ENCODE data around the gene CREB3L2. TPM values are rescaled to one million over a fixed set of nuclear protein-coding genes. Genes with fewer than 3 reads are reported as not detected.
A peak's percentile ranks its signal among the peaks of the same experiment; 100 is the strongest.

Gene CREB3L2
- polyA plus RNA-seq, 2 of the 4 experiments (the other 2 are of a cell fraction), result 16.3 to 32.2 TPM

DNA sequence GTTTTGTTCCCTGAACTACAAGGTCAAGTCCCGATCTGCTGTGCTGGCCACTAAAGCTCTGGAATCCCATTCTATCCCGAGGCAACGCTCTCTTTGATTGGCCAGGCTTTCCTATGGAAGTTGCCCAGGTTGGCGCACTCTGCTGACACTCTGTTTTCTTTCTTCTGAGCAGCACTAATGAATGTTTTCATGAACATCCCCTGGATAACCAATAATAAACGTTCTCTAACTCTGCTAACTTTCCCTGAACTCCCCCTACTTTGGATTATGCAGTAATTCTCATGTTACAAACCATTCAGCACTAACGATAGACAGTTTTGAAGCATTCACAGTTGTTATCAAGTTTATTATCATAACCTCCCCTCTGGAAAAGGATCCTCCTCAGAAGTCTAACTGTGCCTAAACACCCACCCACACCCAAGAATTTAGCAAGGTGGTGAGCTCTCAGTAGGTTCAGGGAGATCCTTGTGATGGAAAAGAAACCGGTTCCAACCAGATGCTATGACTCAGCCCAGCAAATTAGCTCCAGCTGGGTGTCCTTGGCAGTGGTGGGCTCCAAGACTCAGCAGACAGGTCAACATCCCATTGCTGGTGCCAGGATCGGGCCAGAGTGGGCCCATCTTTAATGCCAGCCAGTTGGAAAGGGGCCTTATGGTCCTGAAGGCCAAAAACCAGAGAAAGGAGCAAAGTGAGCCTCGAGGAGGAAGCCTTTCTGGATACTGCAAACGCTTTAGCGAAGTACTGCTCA is 68.4 kb downstream of the CREB3L2 start:
- TF ChIP-seq CEBPB (IDR thresholded peaks at IDR 0.05) (no peak), POLR2A (IDR thresholded peaks at IDR 0.05; ENCODE audit: low read length) (no peak), TP53 (CRISPR knock-in tag; IDR thresholded peaks at IDR 0.05) (no peak), BCL3 (IDR thresholded peaks at IDR 0.05) (no peak), HOXB5 (CRISPR knock-in tag; IDR thresholded peaks at IDR 0.05) (no peak), ZFP36 (IDR thresholded peaks at IDR 0.05; ENCODE audit: borderline replicate concordance, partially characterized antibody) (no peak), EP300 (IDR thresholded peaks at IDR 0.05) (no peak), FOXS1 (CRISPR knock-in tag; IDR thresholded peaks at IDR 0.05) (no peak)
- ChIA-PET CTCF (interaction anchor here (0.9 to 5.3 kb wide), 4 partner anchors 14 to 69 kb away, joined by 3 to 16 read pairs (median 8); partner anchors contain the start of gene CREB3L2), POLR2A (interaction anchor here (1.3 kb wide), 1 partner anchor 69 kb away, joined by 4 read pairs; the partner anchor contains the start of gene CREB3L2)
- FAIRE-seq (no peak), ATAC-seq (peak in 1 of 2 experiments; percentile 24; a peak in 2 of 6 replicates), DNase-seq (ENCODE audit: low read depth in 1 of 2, low spot score in 1 of 2) (no peak)
- Histone ChIP-seq H3K4me2 (peak overlapping the region; percentile 68), H3K27ac (peak overlapping the region; percentile 62 to 81; a peak in 4 of 6 replicates), H3K4me1 (peaks cover 43% of the 10 kb centered on the region), H3K9me3 (no peaks in the 10 kb centered on the region), H3K4me3 (no peak overlapping the region)
- 69% methylated on average over 11 of the region's 11 CpGs for WGBS (ENCODE audit: missing lambda C conversion rate)

- H3K27ac ChIP-seq, result peak overlapping the region; percentile 62 to 81
- 55% methylated on average over 5 of the region's 5 CpGs for WGBS (ENCODE audit: missing lambda C conversion rate)
- ATAC-seq, result peak in 1 of 2 experiments; percentile 52; a peak in 2 of 6 replicates
- H3K9me3 ChIP-seq, result no peaks in the 10 kb centered on the region
- peak in 1 of 2 experiments; percentile 33 for DNase-seq (ENCODE audit: low read depth in 1 of 2, low spot score in 1 of 2)
- no peak overlapping the region for H3K4me3 ChIP-seq
- no peak for FAIRE-seq
- POLR2A ChIA-PET, result interaction anchor here (1.3 kb wide), 1 partner anchor 69 kb away, joined by 4 read pairs; the partner anchor contains the start of gene CREB3L2
- CTCF ChIA-PET, result interaction anchor here (0.9 to 5.3 kb wide), 5 partner anchors 9 to 69 kb away, joined by 3 to 16 read pairs (median 3); partner anchors contain the start of gene CREB3L2
- H3K4me1 ChIP-seq, result peaks cover 43% of the 10 kb centered on the region
- H3K4me2 ChIP-seq, result peak overlapping the region; percentile 68
- TF ChIP-seq RAD21 (conservative IDR thresholded peaks at IDR 0.05 in 1 of 2, IDR thresholded peaks at IDR 0.05 in 1 of 2) (no peak), MAZ (IDR thresholded peaks at IDR 0.05; ENCODE audit: borderline replicate concordance, low read depth, low read length) (no peak), CEBPB (IDR thresholded peaks at IDR 0.05) (peak; percentile 7 to 43; a peak in 1 of 4 replicates), POLR2A (IDR thresholded peaks at IDR 0.05; ENCODE audit: low read length) (no peak), HOXB13 (CRISPR knock-in tag; IDR thresholded peaks at IDR 0.05; ENCODE audit: low read depth) (0 out of 2 replicates have a peak, but pooled peaks have one; percentile 43), TFCP2L1 (CRISPR knock-in tag; IDR thresholded peaks at IDR 0.05) (no peak), JUNB (IDR thresholded peaks at IDR 0.05) (no peak), HDAC2 (IDR thresholded peaks at IDR 0.05) (no peak), POLR2AphosphoS2 (conservative IDR thresholded peaks at IDR 0.05; ENCODE audit: low read length) (no peak), EHMT2 (IDR thresholded peaks at IDR 0.05; ENCODE audit: low read depth) (no peak), FOXS1 (CRISPR knock-in tag; IDR thresholded peaks at IDR 0.05) (no peak)
These were observed 69.0 kb downstream of the CREB3L2 start for GRCh38 chr7:137932881-137933269.

DNA sequence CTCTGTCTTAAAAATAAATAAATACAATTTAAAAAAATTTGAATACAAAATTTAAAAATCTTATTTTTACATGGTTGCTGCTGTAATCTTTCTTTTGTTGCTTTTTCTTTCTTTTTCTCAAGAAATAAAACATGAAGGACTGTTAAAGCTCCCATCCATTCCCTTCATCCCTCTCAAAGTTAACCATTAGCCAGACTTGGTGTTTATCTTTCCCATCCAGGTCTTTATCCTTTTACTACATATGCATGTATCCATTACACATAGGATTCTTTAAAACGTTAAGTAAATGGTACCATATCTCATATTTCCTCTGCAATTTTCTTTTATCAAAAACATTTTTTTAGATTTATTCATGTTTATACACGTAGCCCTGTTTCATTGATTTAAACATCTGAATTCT is 70.1 kb downstream of the CREB3L2 start:
- ATAC-seq (peak in 1 of 2 experiments; percentile 42; a peak in 1 of 6 replicates), DNase-seq (ENCODE audit: low read depth in 1 of 2, low spot score in 1 of 2) (peak in 1 of 2 experiments; percentile 26), FAIRE-seq (no peak)
- Histone ChIP-seq H3K4me3 (no peak overlapping the region), H3K4me2 (peak overlapping the region; percentile 68), H3K4me1 (peaks cover 38% of the 10 kb centered on the region), H3K9me3 (no peaks in the 10 kb centered on the region), H3K27ac (peak overlapping the region; percentile 63 to 75; a peak in 5 of 6 replicates)
- WGBS (ENCODE audit: missing lambda C conversion rate), result 9% methylated on average over 2 of the region's 2 CpGs
- TF ChIP-seq NFE2L2 (conservative IDR thresholded peaks at IDR 0.05; ENCODE audit: low read length) (no peak), EP300 (IDR thresholded peaks at IDR 0.05) (no peak), JUN (IDR thresholded peaks at IDR 0.05) (no peak), USF2 (IDR thresholded peaks at IDR 0.05) (no peak), SMC3 (IDR thresholded peaks at IDR 0.05) (no peak), NPAS2 (CRISPR knock-in tag; IDR thresholded peaks at IDR 0.05; ENCODE audit: borderline replicate concordance) (no peak), HES2 (IDR thresholded peaks at IDR 0.05) (no peak), ZFP36 (IDR thresholded peaks at IDR 0.05; ENCODE audit: borderline replicate concordance, partially characterized antibody) (no peak), HOXA7 (CRISPR knock-in tag; IDR thresholded peaks at IDR 0.05) (no peak), CHD4 (IDR thresholded peaks at IDR 0.05; ENCODE audit: borderline replicate concordance) (no peak), ZNF302 (CRISPR knock-in tag; IDR thresholded peaks at IDR 0.05) (no peak)
- TF ChIP-seq, protein P1, sequence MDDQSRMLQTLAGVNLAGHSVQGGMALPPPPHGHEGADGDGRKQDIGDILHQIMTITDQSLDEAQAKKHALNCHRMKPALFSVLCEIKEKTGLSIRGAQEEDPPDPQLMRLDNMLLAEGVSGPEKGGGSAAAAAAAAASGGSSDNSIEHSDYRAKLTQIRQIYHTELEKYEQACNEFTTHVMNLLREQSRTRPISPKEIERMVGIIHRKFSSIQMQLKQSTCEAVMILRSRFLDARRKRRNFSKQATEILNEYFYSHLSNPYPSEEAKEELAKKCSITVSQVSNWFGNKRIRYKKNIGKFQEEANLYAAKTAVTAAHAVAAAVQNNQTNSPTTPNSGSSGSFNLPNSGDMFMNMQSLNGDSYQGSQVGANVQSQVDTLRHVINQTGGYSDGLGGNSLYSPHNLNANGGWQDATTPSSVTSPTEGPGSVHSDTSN (IDR thresholded peaks at IDR 0.05), result no peak
- ChIA-PET CTCF (interaction anchor here (0.8 to 3.7 kb wide), 5 partner anchors 19 to 699 kb away, joined by 3 to 13 read pairs (median 3); partner anchors contain the start of gene CREB3L2), POLR2A (no interaction called here)

Measured in A549 (cell line).